Activated T-cell treated with anti-CD3 and anti-CD28 coated beads, Interleukin-2, amount 50 U/mL, for 72 hours (primary cell): ENCODE data around the gene WAPL. TPM values are rescaled to one million over a fixed set of nuclear protein-coding genes. Genes with fewer than 3 reads are reported as not detected.

Source experiments
- total RNA-seq, 2 donors: library from RNA; stranded (reverse); gene quantifications; one replicate each; pipeline ENCODE4 v1.2.3, GENCODE V29; 2022

WAPL gene
- total RNA-seq, 2 donors from 2014 or later, result 53.6 to 57.6 TPM

Other genes starting within 250 kb of the WAPL start
- not detected for gene GRID1, start 155.0 kb downstream of the WAPL start, total RNA-seq
- not detected for gene OPN4, start 132.8 kb upstream of the WAPL start, total RNA-seq
- under 1 TPM; 0.14 to 0.16 TPM for gene LDB3, start 146.7 kb upstream of the WAPL start, total RNA-seq
- 10 to 100 TPM in 1 of 2 donors, 1 to 10 TPM in 1; 7.0 to 11.8 TPM for gene BMPR1A, start 234.8 kb upstream of the WAPL start, total RNA-seq